ENCODE measurements around the gene DICER1.

Gene DICER1

GRCh38 chr14:95040708-95041476 is 116.4 kb downstream of the DICER1 start:
- no peaks in the 10 kb centered on the region for H4K20me1 ChIP-seq (ENCODE audit: insufficient read depth, low read length)
- no peak overlapping the region for H3K9ac ChIP-seq (ENCODE audit: low read length)
- H3K79me2 ChIP-seq (ENCODE audit: low read length) = no peaks in the 10 kb centered on the region
- no peaks in the 10 kb centered on the region for H3K36me3 ChIP-seq (replicated peaks; ENCODE audit: low read depth, low read length)
- H3K4me3 ChIP-seq (ENCODE audit: low read length) = no peak overlapping the region
- TF ChIP-seq EZH2phosphoT487 (IDR thresholded peaks at IDR 0.05; ENCODE audit: low read depth) (no peak), CTCF (IDR thresholded peaks at IDR 0.05; ENCODE audit: low read depth, low read length) (no peak)
- peaks cover 14% of the 10 kb centered on the region; the same call in 1 of the 2 replicates for H3K27me3 ChIP-seq (ENCODE audit: low read depth, low read length)
- H3K27ac ChIP-seq (ENCODE audit: low read length) = no peak overlapping the region
- no peak overlapping the region for H3K4me2 ChIP-seq (ENCODE audit: low read length)
- H3K9me3 ChIP-seq (ENCODE audit: insufficient read depth, low read length) = no peaks in the 10 kb centered on the region
- no peak overlapping the region for H2AFZ ChIP-seq (ENCODE audit: low read depth, low read length)
- H3K4me1 ChIP-seq (ENCODE audit: low read length) = no peaks in the 10 kb centered on the region

GRCh38 chr14:95039993-95040348 is 117.4 kb downstream of the DICER1 start:
- H3K27me3 ChIP-seq (ENCODE audit: low read depth, low read length) = peaks cover 14% of the 10 kb centered on the region; the same call in 1 of the 2 replicates

GRCh38 chr14:95039259-95039992 is 117.9 kb downstream of the DICER1 start:
- Histone ChIP-seq H3K27me3 (ENCODE audit: low read depth, low read length) (peaks cover 14% of the 10 kb centered on the region; the same call in 1 of the 2 replicates), H3K27ac (ENCODE audit: low read length) (no peak overlapping the region), H3K4me1 (ENCODE audit: low read length) (peaks cover 6% of the 10 kb centered on the region), H3K9ac (ENCODE audit: low read length) (no peak overlapping the region), H3K36me3 (replicated peaks; ENCODE audit: low read depth, low read length) (no peaks in the 10 kb centered on the region), H3K4me3 (ENCODE audit: low read length) (no peak overlapping the region), H3K9me3 (ENCODE audit: insufficient read depth, low read length) (no peaks in the 10 kb centered on the region), H3K79me2 (ENCODE audit: low read length) (no peaks in the 10 kb centered on the region), H2AFZ (ENCODE audit: low read depth, low read length) (no peak overlapping the region), H3K4me2 (ENCODE audit: low read length) (no peak overlapping the region), H4K20me1 (ENCODE audit: insufficient read depth, low read length) (no peaks in the 10 kb centered on the region)
- TF ChIP-seq CTCF (IDR thresholded peaks at IDR 0.05; ENCODE audit: low read depth, low read length) (no peak), EZH2phosphoT487 (IDR thresholded peaks at IDR 0.05; ENCODE audit: low read depth) (no peak)

More at GRCh38 chr14:95039993-95040348, 117.4 kb downstream of the DICER1 start:
- no peak overlapping the region for H2AFZ ChIP-seq (ENCODE audit: low read depth, low read length)
- no peak overlapping the region for H3K4me3 ChIP-seq (ENCODE audit: low read length)
- H3K9ac ChIP-seq (ENCODE audit: low read length) = no peak overlapping the region
- peaks cover under 1% of the 10 kb centered on the region for H3K4me1 ChIP-seq (ENCODE audit: low read length)
- H3K79me2 ChIP-seq (ENCODE audit: low read length) = no peaks in the 10 kb centered on the region
- no peak overlapping the region for H3K4me2 ChIP-seq (ENCODE audit: low read length)
- TF ChIP-seq CTCF (IDR thresholded peaks at IDR 0.05; ENCODE audit: low read depth, low read length) (no peak), EZH2phosphoT487 (IDR thresholded peaks at IDR 0.05; ENCODE audit: low read depth) (no peak)
- no peak overlapping the region for H3K27ac ChIP-seq (ENCODE audit: low read length)
- no peaks in the 10 kb centered on the region for H3K9me3 ChIP-seq (ENCODE audit: insufficient read depth, low read length)
- no peaks in the 10 kb centered on the region for H3K36me3 ChIP-seq (replicated peaks; ENCODE audit: low read depth, low read length)
- no peaks in the 10 kb centered on the region for H4K20me1 ChIP-seq (ENCODE audit: insufficient read depth, low read length)

GRCh38 chr14:95038521-95039250 is 118.6 kb downstream of the DICER1 start:
- Histone ChIP-seq H3K4me2 (ENCODE audit: low read length) (no peak overlapping the region), H3K79me2 (ENCODE audit: low read length) (no peaks in the 10 kb centered on the region), H3K27ac (ENCODE audit: low read length) (no peak overlapping the region), H2AFZ (ENCODE audit: low read depth, low read length) (no peak overlapping the region), H3K36me3 (replicated peaks; ENCODE audit: low read depth, low read length) (no peaks in the 10 kb centered on the region), H3K27me3 (ENCODE audit: low read depth, low read length) (peaks cover 21% of the 10 kb centered on the region; the same call in 1 of the 2 replicates), H3K9me3 (ENCODE audit: insufficient read depth, low read length) (no peaks in the 10 kb centered on the region), H3K4me1 (ENCODE audit: low read length) (peaks cover 6% of the 10 kb centered on the region), H3K4me3 (ENCODE audit: low read length) (no peak overlapping the region), H3K9ac (ENCODE audit: low read length) (no peak overlapping the region), H4K20me1 (ENCODE audit: insufficient read depth, low read length) (no peaks in the 10 kb centered on the region)
- no peak for TF ChIP-seq EZH2phosphoT487 (IDR thresholded peaks at IDR 0.05; ENCODE audit: low read depth)
- TF ChIP-seq CTCF (IDR thresholded peaks at IDR 0.05; ENCODE audit: low read depth, low read length) = no peak
